GM21529 (cell line): ENCODE data around the gene SNRNP70.

Experiments used
- ATAC-seq: cut with Tn5 transposase; IDR thresholded peaks from one replicate; pipeline ENCODE4 v1.9.1; 2021; ENCODE audit not compliant: unreplicated experiment

The SNRNP70 gene

DNA sequence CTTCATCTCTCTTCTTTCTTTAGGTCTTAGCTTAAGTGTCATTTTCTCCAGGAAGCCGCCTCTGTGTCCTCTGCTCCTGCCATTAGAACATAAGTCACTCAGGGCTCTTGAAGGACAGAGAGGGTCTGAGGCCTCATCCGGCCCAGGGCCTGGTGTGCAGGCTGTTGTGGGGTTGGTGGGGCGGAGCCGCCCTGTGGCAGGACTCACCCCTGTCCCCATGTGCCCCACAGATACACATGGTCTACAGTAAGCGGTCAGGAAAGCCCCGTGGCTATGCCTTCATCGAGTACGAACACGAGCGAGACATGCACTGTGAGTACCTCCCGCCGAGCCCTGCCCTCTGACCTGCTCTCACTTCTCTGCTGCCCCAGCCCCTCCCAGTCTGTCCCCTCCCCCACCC, 15.9 kb downstream of the SNRNP70 start:
- ATAC-seq: no peak

DNA sequence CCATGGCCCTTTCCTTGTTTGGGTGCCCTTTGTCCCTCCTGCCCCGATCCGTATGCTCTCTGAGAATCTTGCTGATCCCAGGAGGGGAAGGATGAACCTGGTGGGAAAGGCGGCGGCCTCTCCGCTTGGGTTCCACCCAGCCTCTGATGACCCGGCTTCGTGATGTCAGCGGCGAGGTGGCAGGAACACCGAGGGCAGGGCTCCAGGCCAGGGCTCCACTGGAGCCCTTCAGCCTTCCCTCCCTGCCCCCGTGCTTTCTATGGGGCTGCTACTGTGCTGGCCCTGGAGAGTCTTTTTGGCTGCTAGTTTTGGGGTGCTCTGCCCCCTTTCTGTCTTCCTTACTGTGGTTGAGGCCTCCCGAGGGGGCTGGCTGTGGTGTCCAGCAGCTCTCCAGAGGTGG, 17.1 kb downstream of the SNRNP70 start:
- no peak for ATAC-seq

DNA sequence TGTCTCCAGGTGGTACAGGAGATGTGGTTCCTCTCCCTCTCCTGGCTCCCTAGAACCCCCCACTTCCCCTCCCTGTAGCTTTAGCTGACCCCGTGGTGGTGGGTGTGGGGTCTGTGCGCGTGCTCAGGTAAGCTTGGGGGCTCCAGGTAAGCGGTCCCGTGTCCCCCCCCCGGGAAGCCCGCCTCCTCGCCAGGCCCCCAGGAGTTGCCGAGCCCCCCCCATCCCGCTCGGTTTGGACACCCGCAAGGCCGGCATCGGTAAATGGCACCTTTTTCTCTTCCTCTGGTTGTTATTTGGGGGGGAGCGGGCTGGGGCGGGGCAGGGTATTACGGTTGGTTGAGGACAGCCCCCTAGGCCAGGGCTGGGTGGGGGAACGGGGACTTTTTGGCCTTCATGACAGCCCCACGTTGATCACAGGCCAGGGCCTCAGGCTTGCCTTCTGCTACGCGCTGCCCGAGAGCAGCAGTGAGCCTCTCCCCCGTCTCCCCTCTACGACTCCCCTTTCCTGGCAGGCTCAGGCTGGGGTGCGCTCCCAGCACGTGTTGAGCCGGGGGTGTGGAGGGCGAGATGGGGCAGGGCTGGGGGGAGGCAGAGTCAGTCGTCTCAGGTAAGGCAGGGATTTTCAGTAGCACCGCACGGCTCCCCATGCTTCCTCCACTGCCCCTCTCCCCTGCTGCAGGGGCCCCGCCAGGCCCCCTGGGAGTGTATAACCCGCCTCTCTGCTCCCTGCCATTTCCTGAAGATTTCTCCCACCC, 18.3 kb downstream of the SNRNP70 start:
- no peak for ATAC-seq

DNA sequence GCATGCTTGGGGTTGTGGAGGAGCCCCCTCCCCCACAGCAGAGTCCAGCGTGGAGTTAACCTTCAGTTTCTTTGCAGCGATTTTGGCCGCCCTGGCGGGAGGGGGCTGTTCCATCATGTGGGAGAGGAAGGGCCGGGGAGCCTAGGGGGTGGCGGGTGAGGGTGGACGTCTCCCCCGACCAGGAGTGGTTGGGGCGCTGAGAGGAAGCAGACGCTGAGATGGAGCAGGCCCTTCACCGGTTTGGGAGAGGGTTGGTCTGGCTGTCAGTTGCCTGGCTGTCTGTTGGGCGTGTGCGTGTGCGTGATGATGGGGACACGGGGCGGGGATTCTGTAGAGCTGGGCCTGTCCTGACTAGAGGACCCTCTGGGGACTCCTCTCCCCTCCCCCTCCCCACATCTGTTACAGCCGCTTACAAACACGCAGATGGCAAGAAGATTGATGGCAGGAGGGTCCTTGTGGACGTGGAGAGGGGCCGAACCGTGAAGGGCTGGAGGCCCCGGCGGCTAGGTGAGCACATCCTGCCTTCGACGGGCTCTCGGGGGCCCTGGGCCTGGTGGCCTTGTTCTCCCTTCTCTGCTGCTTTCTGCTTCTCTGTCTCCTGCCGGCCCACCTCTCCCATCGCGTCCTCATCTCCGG, 19.1 kb downstream of the SNRNP70 start:
- ATAC-seq: no peak

DNA sequence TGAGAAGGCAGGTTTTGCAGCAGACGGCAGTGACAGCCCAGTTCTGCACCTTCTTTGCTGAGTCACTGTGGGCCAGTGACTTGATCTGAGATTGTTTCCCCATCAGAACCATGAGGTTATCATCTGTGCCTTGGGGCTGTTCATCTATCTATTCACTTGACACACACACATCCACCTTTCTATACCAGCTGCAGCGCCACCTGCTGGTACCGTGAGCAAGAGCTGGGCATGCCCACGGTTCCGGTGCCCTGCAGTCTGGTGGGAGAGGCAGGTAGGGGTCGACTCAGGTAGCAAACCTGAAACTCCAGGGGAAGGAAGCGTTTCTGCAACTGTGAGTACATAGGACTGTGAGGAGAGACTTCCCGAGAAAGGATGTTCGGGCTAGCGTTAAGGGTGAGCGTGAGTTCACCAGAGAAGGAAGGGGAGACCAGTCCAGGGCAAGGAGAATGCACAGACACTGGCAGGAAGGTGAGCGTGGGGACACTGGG, 21.4 kb downstream of the SNRNP70 start:
- ATAC-seq: no peak

DNA sequence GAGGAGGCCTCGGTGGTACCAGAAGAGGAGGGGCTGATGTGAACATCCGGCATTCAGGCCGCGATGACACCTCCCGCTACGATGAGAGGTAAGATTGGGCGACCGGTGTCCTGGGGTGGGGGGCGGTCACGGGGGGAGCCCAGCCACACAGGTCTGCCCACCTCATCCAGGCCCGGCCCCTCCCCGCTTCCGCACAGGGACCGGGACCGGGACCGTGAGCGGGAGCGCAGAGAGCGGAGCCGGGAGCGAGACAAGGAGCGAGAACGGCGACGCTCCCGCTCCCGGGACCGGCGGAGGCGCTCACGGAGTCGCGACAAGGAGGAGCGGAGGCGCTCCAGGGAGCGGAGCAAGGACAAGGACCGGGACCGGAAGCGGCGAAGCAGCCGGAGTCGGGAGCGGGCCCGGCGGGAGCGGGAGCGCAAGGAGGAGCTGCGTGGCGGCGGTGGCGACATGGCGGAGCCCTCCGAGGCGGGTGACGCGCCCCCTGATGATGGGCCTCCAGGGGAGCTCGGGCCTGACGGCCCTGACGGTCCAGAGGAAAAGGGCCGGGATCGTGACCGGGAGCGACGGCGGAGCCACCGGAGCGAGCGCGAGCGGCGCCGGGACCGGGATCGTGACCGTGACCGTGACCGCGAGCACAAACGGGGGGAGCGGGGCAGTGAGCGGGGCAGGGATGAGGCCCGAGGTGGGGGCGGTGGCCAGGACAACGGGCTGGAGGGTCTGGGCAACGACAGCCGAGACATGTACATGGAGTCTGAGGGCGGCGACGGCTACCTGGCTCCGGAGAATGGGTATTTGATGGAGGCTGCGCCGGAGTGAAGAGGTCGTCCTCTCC, 22.6 kb downstream of the SNRNP70 start:
- no peak for ATAC-seq

DNA sequence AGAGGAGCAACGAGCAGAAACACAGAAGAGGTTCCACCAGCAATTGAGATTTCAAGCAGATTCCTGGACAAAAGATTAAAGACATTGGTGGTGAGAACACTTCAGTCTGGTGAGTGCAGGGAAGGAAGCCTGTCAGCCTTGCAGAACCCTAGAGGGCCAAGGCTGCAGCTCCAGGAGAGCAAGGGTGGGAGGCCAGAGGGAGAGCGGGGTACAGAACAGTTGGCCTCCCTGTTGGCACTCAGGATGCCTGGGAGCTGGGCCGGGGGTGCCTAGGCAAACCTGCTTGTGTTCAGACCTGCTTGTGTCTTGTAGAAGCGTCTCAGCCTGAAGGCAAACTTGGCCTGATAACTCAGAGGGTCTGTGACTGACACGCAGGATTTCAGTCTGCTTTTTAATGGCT, 23.8 kb downstream of the SNRNP70 start:
- ATAC-seq: no peak

DNA sequence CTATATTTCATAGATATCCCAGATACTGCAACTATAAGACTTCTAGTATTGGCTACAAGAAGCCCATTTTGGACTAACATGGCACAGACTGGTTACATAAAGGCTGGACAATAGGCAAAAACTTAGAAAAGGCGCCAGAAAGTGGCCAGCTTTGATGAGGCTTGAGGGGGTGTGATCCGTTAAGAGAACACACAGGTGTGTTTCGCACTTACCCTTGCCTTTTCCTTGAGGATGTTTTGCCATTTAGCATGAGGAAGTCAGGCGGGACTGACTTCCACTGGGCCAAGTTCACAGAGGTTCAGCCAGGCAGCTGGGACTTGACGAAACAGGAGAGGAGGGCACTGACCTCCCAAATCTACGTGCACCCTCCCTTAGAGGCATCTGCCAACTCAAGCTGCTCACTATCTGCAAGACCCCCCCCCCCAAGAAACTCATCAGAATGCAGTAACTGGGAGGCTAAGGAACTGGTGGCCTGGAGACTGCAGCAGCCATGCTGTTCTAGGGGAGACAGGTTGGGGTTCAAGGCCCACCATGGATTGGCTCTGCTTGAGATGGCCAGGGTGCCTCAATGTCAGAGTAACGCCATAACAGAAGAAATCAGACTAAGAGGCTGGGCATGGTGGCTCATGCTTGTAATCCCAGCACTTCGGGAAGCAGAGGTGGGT, 24.4 kb downstream of the SNRNP70 start:
- ATAC-seq: no peak

DNA sequence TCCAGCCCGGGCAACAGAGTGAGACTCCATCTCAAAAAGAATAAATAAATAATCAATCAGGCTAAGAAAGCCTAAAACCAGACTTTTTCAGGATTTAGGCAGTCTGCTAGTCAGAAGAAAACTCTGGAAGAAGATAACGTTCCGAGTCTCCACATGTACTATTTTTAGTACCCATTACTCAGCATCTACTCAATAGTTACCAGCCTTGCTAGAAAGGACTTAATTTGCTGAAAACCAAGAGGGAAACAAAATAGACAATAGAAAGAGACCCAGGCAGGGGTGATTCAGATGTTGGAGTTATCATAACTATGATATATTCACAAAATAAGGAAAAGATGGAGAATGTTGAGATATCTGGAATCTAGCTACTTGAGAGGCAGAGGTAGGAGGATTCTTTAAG, 25.3 kb downstream of the SNRNP70 start:
- ATAC-seq: no peak

DNA sequence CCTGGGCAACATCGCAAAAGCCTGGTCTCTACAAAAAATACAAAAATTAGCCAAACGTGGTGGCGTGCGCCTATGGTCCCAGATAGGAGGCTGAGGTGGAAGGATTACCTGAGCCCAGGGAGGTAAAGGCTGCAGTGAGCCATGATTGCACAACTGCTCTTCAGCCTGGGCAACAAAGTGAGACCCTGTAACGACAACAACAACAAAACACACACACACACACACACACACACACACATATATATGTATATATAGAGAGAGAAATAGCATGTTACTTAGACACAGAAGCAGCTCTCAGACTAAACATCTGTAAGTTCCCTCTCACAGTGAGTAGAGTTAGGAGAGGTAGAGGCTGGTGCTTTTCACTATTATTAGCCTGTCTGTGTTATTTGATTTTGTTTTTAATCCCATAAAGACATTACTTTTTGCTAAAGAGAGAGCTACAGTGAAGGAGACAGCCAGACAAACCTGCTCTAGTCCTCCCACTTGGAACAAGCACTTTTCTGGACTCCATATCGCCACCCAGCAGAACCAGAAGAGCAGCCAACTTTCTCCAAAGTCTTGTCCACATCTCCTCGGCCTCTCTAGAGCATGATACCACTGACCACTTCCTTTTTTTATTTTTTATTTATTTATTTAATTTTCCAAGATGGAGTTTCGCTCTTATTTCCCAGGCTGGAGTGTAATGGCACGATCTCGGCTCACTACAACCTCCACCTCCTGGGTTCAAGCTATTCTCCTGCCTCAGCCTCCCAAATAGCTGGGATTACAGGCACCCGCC, 26.2 kb downstream of the SNRNP70 start:
- no peak for ATAC-seq

DNA sequence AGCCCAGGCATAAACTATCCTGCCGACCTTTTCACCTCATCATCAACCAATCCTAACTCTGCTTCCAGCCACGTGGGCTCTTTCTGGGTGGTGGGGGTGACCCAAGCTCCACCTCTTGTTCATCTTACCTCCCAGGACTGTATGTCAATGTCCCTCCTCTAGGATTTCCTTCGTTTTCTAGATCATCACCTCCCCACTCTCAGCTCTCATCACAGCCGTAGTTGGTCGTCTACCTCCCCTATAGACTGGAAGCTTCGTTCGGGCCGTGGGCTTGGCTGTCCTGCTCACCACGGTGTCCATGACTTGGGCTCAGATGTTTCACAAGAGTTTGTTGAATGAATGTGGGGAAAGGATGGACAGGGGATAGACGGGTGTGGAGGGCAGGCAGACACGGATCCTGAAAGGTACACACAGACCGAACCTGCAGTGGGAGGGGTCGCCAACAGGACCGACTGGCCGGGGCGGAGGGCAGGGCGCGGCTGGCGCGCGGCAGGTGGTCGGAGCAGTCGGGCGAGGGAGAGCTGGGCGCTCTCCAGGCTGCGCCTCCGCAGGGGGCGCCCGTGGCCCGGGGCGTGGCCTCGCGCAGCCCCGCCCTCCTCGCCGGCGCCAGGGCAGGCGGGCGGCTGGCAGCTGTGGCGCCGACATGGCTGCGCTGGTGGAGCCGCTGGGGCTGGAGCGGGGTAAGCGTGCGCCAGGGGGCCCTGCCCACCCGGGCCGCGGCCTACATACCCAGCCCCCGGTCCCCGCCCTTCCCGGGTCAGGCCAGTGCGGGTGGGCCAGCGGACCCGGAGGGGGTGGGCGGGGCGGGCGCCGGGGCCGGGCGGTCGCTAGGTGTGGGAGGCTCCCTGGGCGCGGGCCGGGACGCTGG, 28.7 kb downstream of the SNRNP70 start, which contains the start of gene LIN7B:
LIN7B (plus strand) TSS at position 609 of the 868 bp plus-strand sequence; CDS start at position 644, 35 bp downstream.
- ATAC-seq: peak; percentile 55

DNA sequence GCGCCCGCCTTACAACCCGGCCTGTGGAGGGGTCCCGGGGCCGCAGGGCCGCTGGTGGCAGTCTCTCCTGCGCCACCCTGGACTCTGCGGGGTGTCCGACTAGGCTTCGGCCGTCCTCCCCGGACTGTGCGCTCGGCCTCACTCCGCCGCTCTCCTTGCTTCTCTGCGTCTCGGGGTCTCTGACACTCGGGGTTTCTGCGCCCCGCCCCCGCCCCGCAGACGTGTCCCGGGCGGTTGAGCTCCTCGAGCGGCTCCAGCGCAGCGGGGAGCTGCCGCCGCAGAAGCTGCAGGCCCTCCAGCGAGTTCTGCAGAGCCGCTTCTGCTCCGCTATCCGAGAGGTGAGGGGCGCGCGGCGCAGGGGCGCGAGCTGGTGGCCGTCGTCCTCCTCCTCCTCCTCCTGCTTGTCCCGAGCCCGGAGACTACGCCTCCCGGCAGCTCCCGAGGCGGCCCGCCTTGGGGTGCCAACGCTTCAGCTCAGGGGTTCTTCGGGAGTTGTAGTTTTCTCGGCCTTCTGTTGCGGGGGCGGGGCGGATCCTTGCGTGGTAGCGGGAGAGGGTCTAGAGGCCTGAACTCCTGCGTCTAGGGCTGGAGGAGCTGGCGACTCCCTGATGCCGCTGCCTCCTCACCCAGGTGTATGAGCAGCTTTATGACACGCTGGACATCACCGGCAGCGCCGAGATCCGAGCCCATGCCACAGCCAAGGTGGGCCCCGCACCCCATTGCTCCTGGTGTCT, 29.5 kb downstream of the SNRNP70 start:
- no peak for ATAC-seq

DNA sequence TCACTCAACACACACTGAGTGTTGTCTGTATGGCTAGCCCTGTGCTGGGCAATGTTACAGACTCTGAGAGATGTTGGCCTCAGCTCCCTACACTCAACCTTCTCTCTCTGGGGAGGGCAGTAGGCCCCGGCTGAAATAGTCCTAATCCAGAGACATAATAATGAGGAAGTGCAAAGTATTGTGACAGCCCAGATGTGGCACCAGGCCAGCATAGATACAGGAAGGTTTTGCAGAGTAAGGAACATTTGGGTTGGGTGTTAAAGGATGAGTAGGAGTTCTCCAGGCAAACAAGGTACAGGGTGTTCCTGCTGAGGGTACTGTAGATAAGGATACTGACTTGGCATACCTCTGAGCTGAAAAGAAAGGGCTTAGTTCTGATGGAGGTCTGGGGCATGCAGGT, 31.3 kb downstream of the SNRNP70 start:
- ATAC-seq: no peak

DNA sequence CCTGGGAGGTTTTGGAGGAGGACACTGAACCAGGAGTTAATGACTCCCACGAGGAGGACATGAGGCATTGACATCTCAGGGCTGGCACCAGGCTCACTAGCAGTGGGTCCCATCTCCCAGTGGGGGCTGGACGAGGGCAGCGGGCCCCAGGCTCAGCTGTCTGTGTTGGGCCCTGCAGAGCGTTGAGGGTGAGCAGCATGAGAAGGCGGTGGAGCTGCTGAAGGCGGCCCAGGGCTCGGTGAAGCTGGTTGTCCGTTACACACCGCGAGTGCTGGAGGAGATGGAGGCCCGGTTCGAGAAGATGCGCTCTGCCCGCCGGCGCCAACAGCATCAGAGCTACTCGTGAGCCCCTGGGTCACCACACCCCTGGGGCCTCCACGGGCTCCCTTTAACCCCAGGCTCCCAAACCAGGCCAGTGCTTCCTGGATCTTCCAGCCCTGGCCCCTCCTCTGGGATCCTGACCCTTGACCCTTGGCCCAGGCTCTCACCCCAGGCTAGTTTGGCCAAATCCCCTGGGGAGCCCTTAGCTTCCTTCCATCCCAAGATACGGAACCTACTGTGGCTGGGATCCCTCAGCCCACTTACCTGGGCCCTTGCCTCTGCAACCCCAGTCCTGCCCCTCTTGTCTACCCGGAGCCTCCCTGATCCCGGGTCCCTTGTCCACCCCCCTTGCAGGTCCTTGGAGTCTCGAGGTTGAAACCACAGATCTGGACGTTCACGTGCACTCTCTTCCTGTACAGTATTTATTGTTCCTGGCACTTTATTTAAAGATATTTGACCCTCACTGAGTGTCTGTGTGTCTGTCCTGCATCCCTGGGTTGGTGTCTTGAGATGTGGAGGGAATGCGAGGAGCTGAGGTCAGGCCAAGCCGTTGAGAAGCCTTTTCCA, 32.7 kb downstream of the SNRNP70 start:
- no peak for ATAC-seq

DNA sequence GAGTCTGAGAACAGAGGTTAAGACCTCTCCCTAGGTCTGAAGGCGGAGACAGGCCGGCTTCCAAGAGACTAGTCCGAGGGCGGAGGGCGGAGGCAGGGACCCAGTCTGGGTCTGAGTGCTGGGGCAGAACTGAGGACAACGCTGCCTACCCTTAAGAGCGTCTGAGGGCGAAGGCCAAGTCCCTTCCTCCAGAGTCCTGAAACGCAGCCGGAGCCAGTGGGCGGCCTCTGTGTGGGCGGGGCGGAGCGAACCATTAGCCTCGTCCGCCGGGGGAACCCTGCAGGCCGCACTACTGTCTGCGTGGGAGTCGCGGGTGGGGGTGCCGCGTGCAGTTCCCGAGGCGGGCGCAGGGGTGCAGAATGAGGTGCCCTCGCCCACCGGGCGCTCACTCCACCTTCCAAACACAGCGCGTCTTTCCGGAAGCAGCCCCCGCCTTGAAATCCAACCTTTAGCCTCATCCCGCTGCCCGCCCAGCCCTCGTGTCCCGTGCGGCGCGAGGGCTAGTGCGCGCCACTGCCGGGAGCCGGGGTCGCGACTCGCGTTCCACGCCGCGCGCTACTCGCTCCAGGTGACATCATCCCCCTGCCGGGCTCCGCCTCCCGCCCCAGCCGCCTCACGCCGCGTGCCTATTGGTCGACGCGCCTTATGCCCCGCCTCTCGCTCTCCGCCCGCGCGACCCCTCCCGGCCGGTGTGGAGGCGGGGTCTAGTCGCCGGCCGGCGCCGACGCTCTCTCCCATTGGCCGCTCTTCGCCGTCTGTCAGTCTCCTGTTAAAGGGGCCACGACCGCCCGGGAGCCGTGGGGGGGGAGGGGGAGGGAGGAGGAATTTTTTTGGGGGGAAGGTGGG, 33.5 kb downstream of the SNRNP70 start, which contains the start of gene C19orf73:
C19orf73 (minus strand) TSS at position 579 of the 846 bp plus-strand sequence; CDS start at position 458, 121 bp downstream.
- peak; percentile 65 for ATAC-seq
